Measurements from ENCODE around the gene HAUS6. TPM values are rescaled to one million over a fixed set of nuclear protein-coding genes. Genes with fewer than 3 reads are reported as not detected.

The HAUS6 gene
- total RNA-seq (2022; extraction: Qiagen RNA extraction; ENCODE audit: low read depth), result 13.0 to 42.3 TPM (median 29.4 TPM) in 5 replicates

DNA sequence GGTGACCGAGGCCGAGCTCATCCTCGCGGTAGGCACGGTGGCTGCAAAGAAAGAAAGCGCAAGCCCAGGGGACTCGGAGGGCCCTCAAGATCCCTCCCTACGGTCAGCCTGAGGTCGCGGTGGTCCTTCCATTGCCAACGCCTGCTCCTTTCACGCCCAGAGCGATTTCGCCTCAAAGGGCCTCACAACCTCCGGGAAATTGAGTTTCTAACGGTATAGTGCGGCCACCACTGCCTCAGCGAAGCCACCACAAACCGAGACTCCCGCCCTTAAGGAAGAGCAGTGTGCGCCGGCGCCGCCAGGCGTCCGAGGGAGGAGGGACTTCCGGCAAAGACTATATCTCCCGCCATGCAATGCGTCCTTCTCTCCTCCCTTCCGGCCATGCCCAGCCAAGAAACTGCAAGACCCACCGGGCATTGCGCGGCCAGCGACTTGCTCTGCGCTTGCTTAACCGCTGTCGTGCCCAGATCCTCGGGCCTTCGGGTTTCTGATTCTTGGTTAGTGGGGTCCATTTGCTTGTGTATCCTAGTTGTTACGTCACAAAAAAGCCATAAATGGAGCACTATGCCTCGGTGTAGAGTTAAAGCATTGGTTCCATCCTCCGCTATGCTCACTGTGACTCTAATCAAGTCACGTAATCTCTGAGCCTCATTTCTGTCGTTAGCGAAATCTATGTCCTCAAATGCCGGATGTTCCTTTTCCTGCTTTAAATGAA lies at the start of gene HAUS6:
Gene HAUS6 (minus strand): TSS at position 274 of the 715 bp plus-strand sequence. CDS start 253 bp downstream, at position 21.

GRCh38 chr9:19048966-19049916 lies 53.5 kb downstream of the HAUS6 start, which contains the start of gene RRAGA:
Gene RRAGA (plus strand): TSS chr9:19049427. CDS start chr9:19049660, 233 bp downstream.

GRCh38 chr9:19033015-19033414 lies 69.7 kb downstream of the HAUS6 start, which contains the start of gene SAXO1:
Gene SAXO1 (minus strand): TSS chr9:19033209. CDS start chr9:19032908, 301 bp downstream.

Other genes starting within 250 kb of the HAUS6 start
- gene SAXO1, start 69.7 kb downstream of the HAUS6 start, total RNA-seq (2022; extraction: Qiagen RNA extraction; ENCODE audit: low read depth), result not detected in 5 replicates
- 115 to 143 TPM (median 140 TPM) in 5 replicates for gene RRAGA, start 53.5 kb downstream of the HAUS6 start, total RNA-seq (2022; extraction: Qiagen RNA extraction; ENCODE audit: low read depth)
- gene PLIN2, start 24.6 kb upstream of the HAUS6 start, total RNA-seq (2022; extraction: Qiagen RNA extraction; ENCODE audit: low read depth), result 77.3 to 102 TPM (median 85.7 TPM) in 5 replicates
- gene DENND4C, start 127.8 kb upstream of the HAUS6 start, total RNA-seq (2022; extraction: Qiagen RNA extraction; ENCODE audit: low read depth), result 12.8 to 22.3 TPM (median 20.5 TPM) in 5 replicates